Panc1 (cell line): ENCODE data around the gene SMAP1. TPM values are rescaled to one million over a fixed set of nuclear protein-coding genes. Genes with fewer than 3 reads are reported as not detected.

Experiments
- ATAC-seq: fragments of 200-7000 bp; cut with Tn5 transposase; 2 replicates; pipeline ENCODE4 v1.9.1; 2020; ENCODE audit warnings: mild to moderate bottlenecking, moderate library complexity
- BruUV-seq: library from RNA; stranded (reverse); fragments of 400-500 nt; replicated peaks from 2 replicates; lab custom pipeline; 2021; lab: Mats Ljungman, UMichigan
- CTCF ChIA-PET: fragments of 300-600 bp; sonication (Branson Sonifier 250); formaldehyde crosslinking; loops from one replicate; lab custom pipeline; 2022; ENCODE audit warnings: antibody characterized with exemption; lab: Charles Lee
- POLR2A ChIA-PET: fragments of 300-600 bp; sonication (Branson Sonifier 250); formaldehyde crosslinking; loops from one replicate; lab custom pipeline; 2022; ENCODE audit warnings: antibody characterized with exemption; lab: Charles Lee
- DNase-seq: peaks from one replicate; pipeline ENCODE4 v3.0.0-alpha.2; 2010; ENCODE audit warnings: low read depth, low spot score
- H3K27ac ChIP-seq: 2 replicates; pipeline ENCODE4 v1.5.1; 2011; ENCODE audit warnings: mild to moderate bottlenecking, low read length, inconsistent platforms
- H3K27me3 ChIP-seq: fragments of 200-500 bp; sonication (Bioruptor generic); 2 replicates; pipeline ENCODE4 v1.6.0; 2014; ENCODE audit warnings: low read length, inconsistent platforms; ENCODE audit not compliant: control insufficient read depth, insufficient read depth
- H3K36me3 ChIP-seq: fragments of 200-500 bp; sonication (Bioruptor generic); 2 replicates; pipeline ENCODE4 v1.5.1; 2014; ENCODE audit warnings: inconsistent platforms, mild to moderate bottlenecking, low read length, moderate library complexity; ENCODE audit not compliant: control insufficient read depth, insufficient read depth
- H3K4me1 ChIP-seq: 2 replicates; pipeline ENCODE4 v1.5.1; 2011; ENCODE audit warnings: inconsistent platforms, mild to moderate bottlenecking, low read length, moderate library complexity; ENCODE audit not compliant: control insufficient read depth, insufficient read depth
- H3K4me3 ChIP-seq, 2 experiments: 2 replicates each; pipeline ENCODE4 v1.5.1; 2011 to 2012; ENCODE audit warnings: low read depth in 2 of 2, low read length in 2 of 2, mild to moderate bottlenecking in 2 of 2, inconsistent platforms in 1 of 2, moderate library complexity in 1 of 2
- H3K9me3 ChIP-seq: fragments of 200-500 bp; sonication (Bioruptor generic); 2 replicates; pipeline ENCODE4 v1.5.1; 2014; ENCODE audit warnings: low read depth, mild to moderate bottlenecking, inconsistent platforms, low read length, moderate library complexity; ENCODE audit not compliant: control insufficient read depth, insufficient read depth
- POLR2AphosphoS5 ChIP-seq: IDR thresholded peaks from 2 replicates; pipeline ENCODE4 v1.6.1; 2012; ENCODE audit warnings: mild to moderate bottlenecking, low read depth, low read length, moderate library complexity
- REST ChIP-seq, 2 experiments: IDR thresholded peaks; 2 replicates each; pipeline ENCODE4 v1.6.1; 2011 to 2012; ENCODE audit warnings: low read depth in 2 of 2, control low read depth in 1 of 2, low read length in 1 of 2, mild to moderate bottlenecking in 1 of 2, moderate library complexity in 1 of 2; ENCODE audit not compliant: insufficient read depth in 1 of 2
- SIN3A ChIP-seq: IDR thresholded peaks from 2 replicates; pipeline ENCODE4 v1.6.1; 2012; ENCODE audit warnings: low read depth, mild to moderate bottlenecking, low read length, moderate library complexity, borderline replicate concordance; ENCODE audit not compliant: insufficient read depth
- TCF7L2 ChIP-seq: IDR thresholded peaks from 2 replicates; pipeline ENCODE4 v1.6.1; 2011; ENCODE audit warnings: mild to moderate bottlenecking, low read depth, low read length, inconsistent platforms
- in situ Hi-C: cut with HindIII; loops from 2 replicates; pipeline ENCODE4 v1.10.0; 2016; ENCODE audit warnings: low sequenced_read_pairs, low pct_unique_long_range_greater_than_20kb
- intact Hi-C: fragments of 100-400 bp; cut with micrococcal nuclease; formaldehyde crosslinking; loops from one replicate; pipeline ENCODE4 v1.10.0; 2022; ENCODE audit not compliant: unreplicated experiment
- total RNA-seq: library from RNA; stranded (reverse); gene quantifications from one replicate; pipeline ENCODE4 v1.2.1, GENCODE V29; 2021; ENCODE audit not compliant: unreplicated experiment
- TF ChIP-seq, protein P1 (sequence below): fragments of 450-650 bp; IDR thresholded peaks from 2 replicates; pipeline ENCODE4 v1.5.1; 2017; ENCODE audit warnings: mild to moderate bottlenecking

SMAP1 gene
- total RNA-seq, 1 experiment from 2014 or later, result 41.9 TPM

GRCh38 chr6:70758883-70759282, 91.2 kb downstream of the SMAP1 start:
- TSS peak; percentile 40 for BruUV-seq

GRCh38 chr6:70763754-70764510, 96.2 kb downstream of the SMAP1 start:
- no peak overlapping the region for H3K27ac ChIP-seq
- no peaks in the 10 kb centered on the region for H3K27me3 ChIP-seq
- TF ChIP-seq TCF7L2 (no peak), REST (IDR thresholded peaks at IDR 0.05; ENCODE audit: insufficient read depth in 1 of 2, low read depth in 2 of 2, low read length in 1 of 2) (no peak), POLR2AphosphoS5 (no peak), SIN3A (no peak)
- TF ChIP-seq, protein P1, sequence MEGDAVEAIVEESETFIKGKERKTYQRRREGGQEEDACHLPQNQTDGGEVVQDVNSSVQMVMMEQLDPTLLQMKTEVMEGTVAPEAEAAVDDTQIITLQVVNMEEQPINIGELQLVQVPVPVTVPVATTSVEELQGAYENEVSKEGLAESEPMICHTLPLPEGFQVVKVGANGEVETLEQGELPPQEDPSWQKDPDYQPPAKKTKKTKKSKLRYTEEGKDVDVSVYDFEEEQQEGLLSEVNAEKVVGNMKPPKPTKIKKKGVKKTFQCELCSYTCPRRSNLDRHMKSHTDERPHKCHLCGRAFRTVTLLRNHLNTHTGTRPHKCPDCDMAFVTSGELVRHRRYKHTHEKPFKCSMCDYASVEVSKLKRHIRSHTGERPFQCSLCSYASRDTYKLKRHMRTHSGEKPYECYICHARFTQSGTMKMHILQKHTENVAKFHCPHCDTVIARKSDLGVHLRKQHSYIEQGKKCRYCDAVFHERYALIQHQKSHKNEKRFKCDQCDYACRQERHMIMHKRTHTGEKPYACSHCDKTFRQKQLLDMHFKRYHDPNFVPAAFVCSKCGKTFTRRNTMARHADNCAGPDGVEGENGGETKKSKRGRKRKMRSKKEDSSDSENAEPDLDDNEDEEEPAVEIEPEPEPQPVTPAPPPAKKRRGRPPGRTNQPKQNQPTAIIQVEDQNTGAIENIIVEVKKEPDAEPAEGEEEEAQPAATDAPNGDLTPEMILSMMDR, result no peak
- in situ Hi-C loops (no loop called here), intact Hi-C loops (no loop called here)
- POLR2A ChIA-PET, result interaction anchor here (0.9 kb wide), 1 partner anchor 10 kb away, joined by 3 read pairs; no protein-coding TSS in a partner anchor
- H3K4me3 ChIP-seq, result no peak overlapping the region
- no peaks in the 10 kb centered on the region for H3K9me3 ChIP-seq
- peak; percentile 68; the same call in 1 of the 2 replicates for ATAC-seq
- no peaks in the 10 kb centered on the region for H3K4me1 ChIP-seq
- BruUV-seq, result no TSS peak
- H3K36me3 ChIP-seq, result no peaks in the 10 kb centered on the region
- CTCF ChIA-PET, result no interaction called here
- no peak for DNase-seq

More at GRCh38 chr6:70758883-70759282, 91.2 kb downstream of the SMAP1 start:
- ChIA-PET POLR2A (no interaction called here), CTCF (no interaction called here)
- no peak overlapping the region for H3K27ac ChIP-seq
- H3K4me3 ChIP-seq, result no peak overlapping the region
- DNase-seq (no peak), ATAC-seq (no peak)
- in situ Hi-C loops, result no loop called here
- no peak for TF ChIP-seq POLR2AphosphoS5
- TF ChIP-seq SIN3A, result no peak
- TF ChIP-seq REST (IDR thresholded peaks at IDR 0.05; ENCODE audit: insufficient read depth in 1 of 2, low read depth in 2 of 2, low read length in 1 of 2), result no peak
- TF ChIP-seq, protein P1, result no peak
- no peak for TF ChIP-seq TCF7L2
- H3K27me3 ChIP-seq, result no peaks in the 10 kb centered on the region
- H3K4me1 ChIP-seq, result no peaks in the 10 kb centered on the region
- no peaks in the 10 kb centered on the region for H3K36me3 ChIP-seq
- intact Hi-C loops, result no loop called here
- H3K9me3 ChIP-seq, result peaks cover 4% of the 10 kb centered on the region; the same call in 1 of the 2 replicates
